Tibial nerve (tissue), 4 donors: Measurements from ENCODE around the gene SPR.

ENCODE experiments used
- CTCF ChIP-seq, 5 experiments: fragments of 200-600 bp in 3 of 5; fragments of 450-650 bp in 2 of 5; sonication (generic) in 3 of 5; IDR thresholded peaks; one replicate each; pipeline ENCODE4 v1.5.1; 2016 to 2019; ENCODE audit warnings: antibody characterized with exemption in 5 of 5, mild to moderate bottlenecking in 3 of 5, moderate library complexity in 2 of 5
- EP300 ChIP-seq, 2 donors: sonication (generic); formaldehyde crosslinking; IDR thresholded peaks; one replicate each; pipeline ENCODE4 v1.6.1; 2017; ENCODE audit warnings: antibody characterized with exemption in 2 of 2, mild to moderate bottlenecking in 1 of 2
- POLR2A ChIP-seq, 2 donors: fragments of 450-650 bp; IDR thresholded peaks; one replicate each; pipeline ENCODE4 v1.6.1; 2017; ENCODE audit warnings: antibody characterized with exemption in 2 of 2, mild to moderate bottlenecking in 2 of 2, moderate library complexity in 2 of 2

GRCh38 chr2:72900191-72900825 is 13.1 kb downstream of the SPR start:
- TF ChIP-seq CTCF (IDR thresholded peaks at IDR 0.05) = no peak
- TF ChIP-seq POLR2A (IDR thresholded peaks at IDR 0.05) = no peak
- no peak for TF ChIP-seq EP300 (IDR thresholded peaks at IDR 0.05)
